Choroid plexus epithelial cell (primary cell): ENCODE measurements around the gene SKIDA1.
"Not testable (repeated sequence)": the region's sequence is repeated elsewhere in the genome, so short reads cannot be mapped to it uniquely, and the experiment has no call there.

Experiments used
- DNase-seq: peaks from one replicate; pipeline ENCODE4 v3.0.0-alpha.2; 2010; ENCODE audit warnings: low read depth
- H3K4me3 ChIP-seq: 2 replicates; pipeline ENCODE4 v1.5.1; 2011; ENCODE audit warnings: low read depth, mild to moderate bottlenecking, control low read depth, low read length, moderate library complexity
- CTCF ChIP-seq: conservative IDR thresholded peaks from 2 replicates; pipeline ENCODE4 v1.5.1; 2011; ENCODE audit warnings: low read depth, mild to moderate bottlenecking, control low read depth, inconsistent platforms, low read length, moderate library complexity

SKIDA1 gene

GRCh38 chr10:21536874-21537273, 11.4 kb upstream of the SKIDA1 start:
- DNase-seq: no peak
- TF ChIP-seq CTCF: no peak
- no peak overlapping the region for H3K4me3 ChIP-seq

- DNase-seq: not testable (repeated sequence)
- peak overlapping the region; percentile 76 for H3K4me3 ChIP-seq
These were observed 10.5 kb upstream of the SKIDA1 start for GRCh38 chr10:21535976-21536375.

GRCh38 chr10:21535494-21535965, 10.0 kb upstream of the SKIDA1 start:
- no peak for TF ChIP-seq CTCF
- no peak for DNase-seq
- peak overlapping the region; percentile 76 for H3K4me3 ChIP-seq

GRCh38 chr10:21534604-21535493, 9.4 kb upstream of the SKIDA1 start:
- peak; percentile 11 for TF ChIP-seq CTCF

GRCh38 chr10:21534280-21534586, 8.8 kb upstream of the SKIDA1 start:
- H3K4me3 ChIP-seq: peak overlapping the region; percentile 76
- DNase-seq: no peak
- no peak for TF ChIP-seq CTCF

More at GRCh38 chr10:21534604-21535493, 9.4 kb upstream of the SKIDA1 start:
- peak; percentile 59 for DNase-seq
- H3K4me3 ChIP-seq: peak overlapping the region; percentile 76

- peak within 1 kb of the TSS; percentile 76 for H3K4me3 ChIP-seq
- peak; percentile 98 for DNase-seq
These were observed 8.2 kb upstream of the SKIDA1 start, which contains the start of gene MLLT10 for GRCh38 chr10:21533467-21534279. Gene MLLT10, plus strand, starts transcription at chr10:21534232. Its CDS starts 413 bp downstream, at chr10:21534645.

More at GRCh38 chr10:21533467-21534279, 8.2 kb upstream of the SKIDA1 start, which contains the start of gene MLLT10:
- TF ChIP-seq CTCF: peak; percentile 46
